Measurements from ENCODE around the gene NDFIP2. TPM values are rescaled to one million over a fixed set of nuclear protein-coding genes. Genes with fewer than 3 reads are reported as not detected.

NDFIP2 gene
- polyA plus RNA-seq, 1 of the 3 experiments (the other 2 are of a cell fraction), result 21.4 TPM

DNA sequence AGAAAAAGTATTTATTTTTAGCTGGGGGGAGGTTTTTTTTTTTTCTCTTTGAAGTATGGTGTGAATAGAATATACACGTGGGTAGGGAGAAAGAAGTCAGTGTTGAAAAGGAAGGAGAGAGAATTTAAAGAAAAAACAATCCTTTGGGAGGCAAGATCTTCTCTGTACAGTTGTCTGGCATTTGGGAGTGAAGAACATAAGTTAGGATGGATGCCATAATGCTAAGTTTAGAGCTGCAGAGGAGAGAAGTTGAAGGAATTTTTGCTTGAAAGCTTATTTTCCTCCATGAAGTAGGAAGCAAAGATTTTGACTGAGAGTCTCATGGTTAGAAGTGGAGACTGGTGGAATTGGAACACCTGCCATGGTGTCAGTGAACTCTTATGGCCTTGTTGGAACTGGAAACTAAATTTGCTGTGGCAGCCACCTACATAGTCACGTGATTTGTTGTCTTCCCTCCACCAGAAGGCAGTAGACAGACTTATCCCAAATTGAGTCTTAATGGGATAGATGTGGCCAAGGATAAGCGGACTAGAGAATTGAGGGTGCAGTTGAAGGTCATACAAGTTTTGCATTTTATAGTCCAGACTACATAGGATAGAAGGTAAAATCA is 22.0 kb downstream of the NDFIP2 start (continued):
- TF ChIP-seq EZH2phosphoT487 (IDR thresholded peaks at IDR 0.05; ENCODE audit: borderline replicate concordance, low read depth), result no peak
- TF ChIP-seq CHD2 (IDR thresholded peaks at IDR 0.05; ENCODE audit: low read length, partially characterized antibody), result no peak

DNA sequence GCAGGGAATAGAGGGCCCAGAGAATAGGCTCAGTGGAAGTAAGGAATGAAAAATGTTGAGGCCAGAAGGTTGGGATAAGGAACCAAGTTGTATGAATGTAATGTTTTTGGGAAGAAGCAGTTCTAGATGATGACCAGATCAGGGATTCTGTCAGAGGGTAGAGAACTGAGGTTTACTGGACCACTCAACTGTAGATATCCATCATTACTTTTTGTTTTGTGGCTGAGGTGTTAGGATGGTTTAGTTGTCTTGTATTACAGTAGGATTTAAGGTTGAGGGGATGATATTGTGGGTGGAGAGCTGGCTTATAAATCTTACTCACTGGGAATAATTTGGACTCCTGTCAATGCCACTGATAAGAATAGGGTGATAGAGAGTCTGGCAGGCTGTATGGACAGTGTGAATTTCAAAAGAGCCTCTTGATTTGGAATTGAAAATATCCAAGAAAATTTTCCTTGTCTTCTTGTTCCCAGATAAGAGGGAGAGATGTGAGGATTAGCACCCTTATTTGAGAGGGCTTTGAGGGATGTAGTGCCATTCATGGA is 22.6 kb downstream of the NDFIP2 start:
- Histone ChIP-seq H3K9me3 (no peaks in the 10 kb centered on the region), H4K20me1 (ENCODE audit: insufficient read depth) (peaks cover 13% of the 10 kb centered on the region; the same call in 1 of the 2 replicates), H3K4me2 (no peak overlapping the region), H3K9me2 (no peaks in the 10 kb centered on the region), H3K4me3 (ENCODE audit: low read depth in 2 of 2, low read length in 1 of 2) (no peak overlapping the region), H3K27me3 (ENCODE audit: insufficient read depth) (no peaks in the 10 kb centered on the region), H3K4me1 (ENCODE audit: control insufficient read depth in 1 of 2, insufficient read depth in 2 of 2, low read depth in 1 of 2, low read length in 1 of 2) (peaks cover 0 to 2% of the 10 kb centered on the region in 2 experiments; a peak in 2 of 4 replicates), H2AFZ (ENCODE audit: low read depth) (no peak overlapping the region), H3K27ac (ENCODE audit: low read depth in 2 of 2, low read length in 1 of 2) (no peak overlapping the region), H3K79me2 (ENCODE audit: insufficient read depth) (peaks cover 41% of the 10 kb centered on the region), H3K9ac (no peak overlapping the region), H3F3A (replicated peaks; ENCODE audit: insufficient read depth) (peaks cover 4% of the 10 kb centered on the region), H3K36me3 (replicated peaks in 1 of 2; ENCODE audit: control insufficient read depth in 1 of 2, insufficient read depth in 2 of 2, low read length in 1 of 2) (peaks cover 0 to 10% of the 10 kb centered on the region in 2 experiments)
- CTCF ChIA-PET, result interaction anchor here (1.1 kb wide), 1 partner anchor 79 kb away, joined by 4 read pairs; no protein-coding TSS in a partner anchor
- no peak for DNase-seq
- POLR2A ChIA-PET, result no interaction called here
- TF ChIP-seq RXRA (IDR thresholded peaks at IDR 0.05; ENCODE audit: borderline replicate concordance, low read depth), result no peak
- TF ChIP-seq TAF1 (IDR thresholded peaks at IDR 0.05; ENCODE audit: borderline replicate concordance, low read depth, low read length), result no peak
- no peak for TF ChIP-seq GABPA (IDR thresholded peaks at IDR 0.05; ENCODE audit: low read depth)
- TF ChIP-seq SIN3A (IDR thresholded peaks at IDR 0.05; ENCODE audit: borderline replicate concordance, low read depth, low read length), result no peak
- no peak for TF ChIP-seq FOXM1 (IDR thresholded peaks at IDR 0.05; ENCODE audit: low read depth)
- TF ChIP-seq TCF12 (IDR thresholded peaks at IDR 0.05), result no peak
- no peak for TF ChIP-seq ELF1 (IDR thresholded peaks at IDR 0.05)
- no peak for TF ChIP-seq JUND (IDR thresholded peaks at IDR 0.05)
- no peak for TF ChIP-seq NFIC (IDR thresholded peaks at IDR 0.05; ENCODE audit: borderline replicate concordance)
- TF ChIP-seq RFX5 (IDR thresholded peaks at IDR 0.05; ENCODE audit: low read length), result no peak
- TF ChIP-seq POLR2AphosphoS5 (IDR thresholded peaks at IDR 0.05; ENCODE audit: low read depth, low read length), result no peak
- no peak for TF ChIP-seq EZH2phosphoT487 (IDR thresholded peaks at IDR 0.05; ENCODE audit: borderline replicate concordance, low read depth)
- TF ChIP-seq, protein P1, sequence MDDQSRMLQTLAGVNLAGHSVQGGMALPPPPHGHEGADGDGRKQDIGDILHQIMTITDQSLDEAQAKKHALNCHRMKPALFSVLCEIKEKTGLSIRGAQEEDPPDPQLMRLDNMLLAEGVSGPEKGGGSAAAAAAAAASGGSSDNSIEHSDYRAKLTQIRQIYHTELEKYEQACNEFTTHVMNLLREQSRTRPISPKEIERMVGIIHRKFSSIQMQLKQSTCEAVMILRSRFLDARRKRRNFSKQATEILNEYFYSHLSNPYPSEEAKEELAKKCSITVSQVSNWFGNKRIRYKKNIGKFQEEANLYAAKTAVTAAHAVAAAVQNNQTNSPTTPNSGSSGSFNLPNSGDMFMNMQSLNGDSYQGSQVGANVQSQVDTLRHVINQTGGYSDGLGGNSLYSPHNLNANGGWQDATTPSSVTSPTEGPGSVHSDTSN (IDR thresholded peaks at IDR 0.05), result no peak
- TF ChIP-seq TEAD4 (IDR thresholded peaks at IDR 0.05; ENCODE audit: borderline replicate concordance, insufficient read depth), result no peak
- TF ChIP-seq, protein P2, sequence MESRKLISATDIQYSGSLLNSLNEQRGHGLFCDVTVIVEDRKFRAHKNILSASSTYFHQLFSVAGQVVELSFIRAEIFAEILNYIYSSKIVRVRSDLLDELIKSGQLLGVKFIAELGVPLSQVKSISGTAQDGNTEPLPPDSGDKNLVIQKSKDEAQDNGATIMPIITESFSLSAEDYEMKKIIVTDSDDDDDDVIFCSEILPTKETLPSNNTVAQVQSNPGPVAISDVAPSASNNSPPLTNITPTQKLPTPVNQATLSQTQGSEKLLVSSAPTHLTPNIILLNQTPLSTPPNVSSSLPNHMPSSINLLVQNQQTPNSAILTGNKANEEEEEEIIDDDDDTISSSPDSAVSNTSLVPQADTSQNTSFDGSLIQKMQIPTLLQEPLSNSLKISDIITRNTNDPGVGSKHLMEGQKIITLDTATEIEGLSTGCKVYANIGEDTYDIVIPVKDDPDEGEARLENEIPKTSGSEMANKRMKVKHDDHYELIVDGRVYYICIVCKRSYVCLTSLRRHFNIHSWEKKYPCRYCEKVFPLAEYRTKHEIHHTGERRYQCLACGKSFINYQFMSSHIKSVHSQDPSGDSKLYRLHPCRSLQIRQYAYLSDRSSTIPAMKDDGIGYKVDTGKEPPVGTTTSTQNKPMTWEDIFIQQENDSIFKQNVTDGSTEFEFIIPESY (IDR thresholded peaks at IDR 0.05; ENCODE audit: borderline replicate concordance, low read depth), result no peak
- TF ChIP-seq, protein P3, sequence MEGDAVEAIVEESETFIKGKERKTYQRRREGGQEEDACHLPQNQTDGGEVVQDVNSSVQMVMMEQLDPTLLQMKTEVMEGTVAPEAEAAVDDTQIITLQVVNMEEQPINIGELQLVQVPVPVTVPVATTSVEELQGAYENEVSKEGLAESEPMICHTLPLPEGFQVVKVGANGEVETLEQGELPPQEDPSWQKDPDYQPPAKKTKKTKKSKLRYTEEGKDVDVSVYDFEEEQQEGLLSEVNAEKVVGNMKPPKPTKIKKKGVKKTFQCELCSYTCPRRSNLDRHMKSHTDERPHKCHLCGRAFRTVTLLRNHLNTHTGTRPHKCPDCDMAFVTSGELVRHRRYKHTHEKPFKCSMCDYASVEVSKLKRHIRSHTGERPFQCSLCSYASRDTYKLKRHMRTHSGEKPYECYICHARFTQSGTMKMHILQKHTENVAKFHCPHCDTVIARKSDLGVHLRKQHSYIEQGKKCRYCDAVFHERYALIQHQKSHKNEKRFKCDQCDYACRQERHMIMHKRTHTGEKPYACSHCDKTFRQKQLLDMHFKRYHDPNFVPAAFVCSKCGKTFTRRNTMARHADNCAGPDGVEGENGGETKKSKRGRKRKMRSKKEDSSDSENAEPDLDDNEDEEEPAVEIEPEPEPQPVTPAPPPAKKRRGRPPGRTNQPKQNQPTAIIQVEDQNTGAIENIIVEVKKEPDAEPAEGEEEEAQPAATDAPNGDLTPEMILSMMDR (IDR thresholded peaks at IDR 0.05), result no peak
- TF ChIP-seq, protein P4, sequence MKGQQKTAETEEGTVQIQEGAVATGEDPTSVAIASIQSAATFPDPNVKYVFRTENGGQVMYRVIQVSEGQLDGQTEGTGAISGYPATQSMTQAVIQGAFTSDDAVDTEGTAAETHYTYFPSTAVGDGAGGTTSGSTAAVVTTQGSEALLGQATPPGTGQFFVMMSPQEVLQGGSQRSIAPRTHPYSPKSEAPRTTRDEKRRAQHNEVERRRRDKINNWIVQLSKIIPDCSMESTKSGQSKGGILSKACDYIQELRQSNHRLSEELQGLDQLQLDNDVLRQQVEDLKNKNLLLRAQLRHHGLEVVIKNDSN (IDR thresholded peaks at IDR 0.05; ENCODE audit: borderline replicate concordance, low read depth), result no peak
